GM18867 (cell line): Measurements from ENCODE around the gene HSD11B1.
A peak's percentile ranks its signal among the peaks of the same experiment; 100 is the strongest.

Source experiments
- ATAC-seq: cut with Tn5 transposase; IDR thresholded peaks from one replicate; pipeline ENCODE4 v1.9.1; 2021; ENCODE audit warnings: mild to moderate bottlenecking, moderate library complexity; ENCODE audit not compliant: unreplicated experiment

Gene HSD11B1

DNA sequence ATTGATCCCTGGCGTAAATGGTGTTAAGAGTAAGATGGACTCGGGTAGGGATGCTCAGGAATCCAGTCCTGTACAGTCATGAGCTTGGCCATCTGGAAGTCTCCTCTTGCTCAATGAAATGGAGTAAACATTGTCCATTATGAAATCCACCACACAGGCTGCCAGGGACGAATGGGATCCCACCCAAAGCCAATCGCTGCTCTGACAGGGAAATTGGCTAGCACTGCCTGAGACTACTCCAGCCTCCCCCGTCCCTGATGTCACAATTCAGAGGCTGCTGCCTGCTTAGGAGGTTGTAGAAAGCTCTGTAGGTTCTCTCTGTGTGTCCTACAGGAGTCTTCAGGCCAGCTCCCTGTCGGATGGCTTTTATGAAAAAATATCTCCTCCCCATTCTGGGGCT lies at the start of gene HSD11B1:
Gene HSD11B1 (plus strand): TSS at position 263 of the 400 bp plus-strand sequence. CDS start 97 bp downstream, at position 360.
- no peak for ATAC-seq

DNA sequence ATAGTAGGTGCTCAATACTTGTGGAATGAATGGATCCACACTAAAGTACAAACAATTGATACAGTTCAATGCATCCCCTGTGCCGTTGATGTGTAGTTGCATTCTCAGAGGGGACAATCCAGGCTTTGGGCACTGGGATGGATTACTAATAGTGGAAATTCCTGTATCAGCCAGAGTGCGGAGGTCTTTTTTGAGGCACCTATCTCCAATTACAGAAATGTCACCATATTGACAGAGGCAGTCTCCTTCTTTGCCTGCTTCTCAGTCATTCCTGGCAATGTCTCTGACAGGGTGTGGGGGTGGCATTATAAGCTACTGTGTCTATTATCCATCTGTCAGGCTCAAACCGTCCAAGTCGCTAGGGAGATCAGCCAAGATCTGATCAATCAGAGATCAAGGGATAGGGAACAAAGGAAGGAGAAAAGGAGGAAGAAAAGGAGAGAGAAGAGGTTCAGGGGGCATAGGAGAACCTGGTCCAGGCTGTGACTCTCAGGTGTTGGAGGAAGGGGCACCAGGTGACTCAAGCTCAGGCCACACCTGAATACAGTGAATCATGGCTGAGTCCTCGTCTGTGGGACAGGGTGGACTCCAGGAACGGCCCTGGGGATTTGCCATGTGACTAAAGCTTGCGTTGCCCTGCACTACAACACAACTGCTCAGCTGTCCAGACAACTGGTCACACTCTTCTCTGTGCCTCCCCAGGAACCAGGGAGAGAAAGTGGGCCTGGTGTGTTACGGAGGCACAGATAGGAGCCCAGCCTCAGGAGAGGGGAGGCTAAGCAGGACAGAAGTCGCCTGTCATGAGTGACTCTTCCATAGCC lies 49.0 kb upstream of the HSD11B1 start:
- ATAC-seq = no peak

DNA sequence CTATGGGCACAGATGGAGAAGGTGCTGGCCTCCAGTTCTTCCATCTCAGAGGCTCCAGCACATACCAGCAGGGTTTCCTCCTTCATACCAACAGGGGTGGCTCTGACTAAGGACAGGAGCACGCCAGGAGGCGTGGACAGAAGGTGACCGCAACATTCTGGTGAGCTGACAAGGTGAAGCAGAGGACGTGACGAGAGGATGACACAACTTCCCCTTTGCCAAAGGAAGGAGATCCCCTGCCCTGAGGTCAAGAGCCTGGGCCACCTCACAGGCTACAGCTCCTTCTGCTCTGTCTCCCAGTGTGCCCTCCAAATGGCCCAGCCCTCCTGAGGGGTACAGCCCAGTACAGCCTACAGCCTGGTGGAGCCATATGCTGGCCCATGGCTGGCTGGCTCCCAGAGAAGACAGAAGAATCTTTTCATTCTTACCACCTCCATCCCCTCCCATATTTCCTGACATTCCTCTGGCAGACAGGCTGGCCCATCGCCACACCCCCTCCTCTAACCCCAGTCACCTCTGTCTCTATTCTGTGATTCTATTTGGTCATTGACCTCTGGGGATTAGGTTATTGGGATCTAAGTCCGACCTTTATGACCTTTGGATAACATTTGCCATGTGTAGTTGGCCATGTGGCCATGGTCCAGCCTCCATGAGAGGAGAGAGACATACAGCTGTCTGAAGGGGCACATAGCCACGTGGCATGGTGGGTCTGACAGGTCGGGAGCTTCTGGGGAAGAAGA lies 47.3 kb upstream of the HSD11B1 start:
- peak; percentile 57 for ATAC-seq

DNA sequence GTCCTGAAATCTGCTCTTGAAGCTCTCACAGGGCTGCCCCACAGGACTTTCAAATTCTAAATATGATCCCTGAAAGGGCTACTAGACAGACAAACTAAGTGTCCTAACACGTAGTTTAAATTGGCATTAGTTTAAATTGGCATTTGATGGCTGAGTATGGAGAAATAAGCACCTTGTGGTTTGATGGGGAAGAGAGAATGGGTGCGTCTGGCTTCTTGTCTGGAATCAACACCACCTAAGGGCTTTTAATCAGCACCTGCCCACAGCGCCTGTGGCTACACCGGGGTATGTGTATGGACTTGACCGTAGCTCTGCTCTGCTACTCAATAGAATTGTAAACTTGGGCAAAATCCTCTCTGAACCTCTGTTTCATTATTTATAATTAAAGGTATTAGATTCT lies 46.7 kb upstream of the HSD11B1 start:
- ATAC-seq = no peak

DNA sequence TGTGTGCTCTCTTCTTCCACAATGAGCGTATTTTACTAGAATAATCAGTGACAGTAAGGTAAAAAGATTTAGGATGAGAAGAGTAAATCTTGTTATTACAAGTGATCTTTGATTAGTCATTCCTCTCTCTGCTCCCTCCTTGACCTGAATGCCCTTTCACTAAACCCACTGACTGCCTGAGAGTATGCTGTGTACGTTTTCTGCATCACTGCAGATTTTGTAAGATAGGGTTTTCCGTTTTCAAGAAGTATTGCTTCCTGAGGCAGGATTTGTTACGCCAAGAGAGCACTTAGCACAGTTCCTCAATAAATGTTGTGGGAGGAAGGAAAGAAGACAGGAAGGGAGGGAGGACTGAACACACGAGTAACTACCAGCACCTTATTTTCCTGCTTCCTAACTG lies 44.7 kb upstream of the HSD11B1 start:
- ATAC-seq = peak; percentile 82

DNA sequence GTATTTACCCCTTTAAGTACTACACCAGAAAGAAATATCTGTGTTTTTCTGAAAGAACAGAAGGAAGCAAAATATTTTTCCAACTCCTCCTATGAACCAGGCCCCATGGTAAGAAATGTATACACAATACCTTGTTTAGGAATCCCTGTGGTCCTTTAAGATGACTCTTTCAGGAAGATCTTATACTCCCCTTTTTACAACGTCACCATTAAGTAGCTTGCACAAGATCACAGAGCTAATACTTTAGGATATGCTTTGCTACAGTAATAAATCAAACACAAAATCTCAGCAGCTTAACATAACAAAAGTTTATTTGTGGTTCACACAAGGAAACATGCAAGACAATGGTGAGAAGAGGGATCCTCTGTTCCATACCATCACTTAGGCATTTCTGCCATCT lies 43.6 kb upstream of the HSD11B1 start:
- no peak for ATAC-seq

DNA sequence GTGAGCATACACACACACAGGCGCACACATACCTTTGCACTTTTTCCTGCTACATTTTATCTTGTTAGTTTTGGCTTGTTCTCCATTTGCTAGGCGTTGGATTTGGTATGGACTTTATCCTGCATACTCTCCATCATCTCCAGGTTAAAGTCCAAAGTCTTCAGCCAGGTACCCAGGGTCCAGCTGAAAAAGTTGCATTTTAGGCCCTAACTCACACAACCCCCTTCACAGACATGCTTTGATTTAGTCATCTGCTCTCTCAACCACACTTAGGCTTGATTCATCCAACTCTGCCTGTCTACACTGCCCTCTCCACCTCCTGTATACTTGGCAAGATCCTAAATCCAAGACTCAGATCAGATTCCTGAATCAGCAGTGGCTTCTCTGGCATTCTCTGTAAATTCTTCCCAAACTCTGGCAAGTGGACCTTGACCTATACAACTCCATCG lies 41.7 kb upstream of the HSD11B1 start:
- ATAC-seq = no peak

DNA sequence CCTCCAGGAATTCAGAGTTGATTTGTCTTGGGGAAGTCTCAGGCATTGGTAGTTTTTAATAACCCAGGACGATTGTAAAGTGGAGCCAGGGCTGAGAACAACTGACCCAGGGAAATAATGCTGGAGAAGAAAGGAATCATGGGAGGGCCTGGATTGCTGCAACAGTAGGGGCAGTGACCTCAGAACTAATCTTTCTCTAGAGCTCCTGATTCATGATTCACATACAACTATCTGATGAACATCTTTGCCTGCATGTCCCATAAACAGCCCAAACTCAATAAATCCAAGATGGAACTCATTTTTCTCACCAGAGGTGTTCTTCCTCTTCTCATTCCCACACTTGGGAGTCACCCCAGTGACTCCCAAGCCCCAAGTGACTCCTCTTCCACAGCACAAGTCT lies 37.5 kb upstream of the HSD11B1 start:
- ATAC-seq = no peak

DNA sequence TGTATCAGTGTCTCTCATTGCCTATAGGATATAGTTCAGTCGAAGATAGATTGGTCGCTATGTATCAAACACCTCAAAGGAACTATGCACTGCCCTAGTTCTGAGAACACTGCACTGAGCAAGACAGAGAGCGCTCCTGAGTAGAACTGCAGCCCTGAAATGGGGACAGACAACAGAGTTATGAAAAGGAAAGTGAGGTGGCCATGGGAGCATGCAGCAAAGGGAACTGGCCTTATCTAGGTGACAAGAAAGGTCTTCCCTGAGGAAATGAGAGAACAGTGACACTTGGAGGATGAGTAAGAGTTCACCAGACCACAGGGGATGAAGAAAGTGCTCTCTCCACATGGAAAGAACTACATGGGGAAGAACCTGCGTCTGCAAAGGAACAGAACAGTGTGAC lies 36.9 kb upstream of the HSD11B1 start:
- no peak for ATAC-seq

DNA sequence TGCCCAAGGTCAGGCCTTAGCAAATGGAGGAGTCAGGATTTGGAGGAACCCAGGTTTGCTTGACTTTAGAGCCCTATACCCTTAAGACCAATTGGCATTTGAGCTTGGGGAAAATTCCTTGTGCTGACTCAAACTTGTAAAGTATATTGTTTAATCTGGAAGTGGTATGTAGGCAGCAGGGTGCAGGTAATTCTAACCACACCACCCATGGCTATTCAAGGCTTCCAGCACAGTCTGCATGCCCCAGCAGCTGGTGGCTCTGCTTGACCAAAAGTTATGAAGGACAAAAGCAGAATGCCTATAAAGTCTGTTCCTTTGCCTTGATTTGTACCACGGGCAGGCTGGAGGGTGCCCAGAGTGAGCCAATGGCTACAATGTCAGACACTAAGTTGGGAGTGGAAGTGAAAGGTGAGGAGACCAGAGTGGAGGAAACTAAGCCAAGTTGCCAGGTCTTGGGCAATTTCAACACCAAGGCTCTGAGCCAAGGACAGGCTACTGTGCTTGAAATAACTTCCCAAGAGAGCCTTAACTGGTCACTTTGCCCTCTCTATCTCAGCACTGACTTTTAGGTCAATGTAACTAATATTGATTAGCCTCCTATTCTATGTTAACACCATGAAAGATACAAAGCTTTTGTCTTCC lies 34.1 kb upstream of the HSD11B1 start:
- ATAC-seq = no peak

DNA sequence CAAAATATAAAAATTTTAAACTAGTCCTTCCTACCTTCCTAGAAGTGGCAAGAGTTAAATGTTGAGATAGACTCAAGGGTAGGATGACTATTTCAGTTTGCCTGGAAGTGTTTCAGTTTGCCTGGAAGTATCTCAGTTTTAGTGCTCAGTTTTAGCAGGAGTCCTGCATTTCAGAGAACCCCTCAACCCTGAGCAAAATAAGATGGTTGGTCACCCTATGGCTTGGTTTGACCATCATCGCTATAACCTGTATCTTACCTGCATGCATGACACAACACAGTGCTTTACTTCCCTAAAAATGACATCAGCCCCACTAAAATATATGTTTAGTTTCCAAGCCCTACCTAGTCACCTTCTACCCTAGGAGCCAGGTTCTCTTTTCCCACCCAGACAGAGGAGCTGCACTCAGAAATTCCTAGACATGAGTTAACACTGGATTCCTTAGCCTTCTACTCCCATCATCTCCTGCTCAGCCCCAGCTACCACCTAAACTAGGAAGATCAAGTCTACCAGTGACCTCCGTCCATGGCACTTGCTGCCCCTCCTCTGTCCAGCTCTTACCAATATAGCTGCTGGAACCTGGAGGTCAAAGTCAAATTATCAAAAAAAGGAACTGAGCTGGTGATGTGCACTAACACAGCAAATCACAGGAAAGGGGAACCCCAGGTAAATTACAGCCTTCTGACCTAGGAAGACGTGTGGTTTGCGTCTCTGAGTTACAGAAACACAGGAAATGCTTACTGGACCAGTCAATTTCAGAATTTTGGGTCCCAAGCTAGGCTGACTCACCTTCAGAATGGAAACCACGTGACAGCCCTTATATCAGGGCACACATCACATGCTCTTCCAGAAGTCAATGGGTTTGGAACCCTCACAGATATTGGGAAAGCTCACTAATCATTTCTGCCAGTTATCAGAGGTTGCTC lies 31.7 kb upstream of the HSD11B1 start:
- peak; percentile 97 for ATAC-seq

DNA sequence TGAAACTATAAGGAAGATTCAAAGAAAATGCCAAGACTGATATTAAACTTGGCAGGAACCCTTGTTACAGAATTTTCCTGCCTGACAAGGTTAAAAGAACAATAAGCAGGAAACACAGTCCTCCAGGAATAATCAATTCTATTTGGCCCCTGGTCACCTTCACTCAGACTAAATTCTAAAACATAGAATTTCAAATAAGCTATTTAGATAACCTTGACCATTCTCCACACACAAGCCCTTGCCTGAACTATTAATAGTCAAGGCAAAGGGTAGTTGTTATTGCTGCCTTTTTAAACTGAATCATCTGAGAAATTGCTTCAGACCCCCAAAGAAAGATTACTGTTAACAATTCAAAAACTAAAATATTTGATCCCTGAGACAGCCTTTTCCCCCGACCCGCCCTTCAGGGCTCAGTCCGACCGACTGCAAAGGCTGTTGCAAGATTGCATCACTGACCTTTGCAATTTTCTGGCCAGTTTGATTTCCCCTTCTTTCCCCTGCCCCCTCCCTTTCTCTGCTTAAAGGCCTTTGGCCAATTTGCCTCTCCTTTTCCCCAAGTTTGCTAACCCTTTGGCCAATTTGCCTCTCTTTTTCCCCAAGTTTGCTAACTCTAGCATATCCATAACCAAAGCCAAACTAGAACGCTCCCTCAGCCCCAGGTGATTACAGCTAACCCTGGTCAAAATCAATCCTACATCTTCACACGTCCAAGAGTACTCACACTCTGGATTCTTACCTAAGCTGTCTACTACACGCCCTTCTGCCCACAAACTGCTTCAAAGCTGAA lies 30.8 kb upstream of the HSD11B1 start:
- ATAC-seq = no peak

DNA sequence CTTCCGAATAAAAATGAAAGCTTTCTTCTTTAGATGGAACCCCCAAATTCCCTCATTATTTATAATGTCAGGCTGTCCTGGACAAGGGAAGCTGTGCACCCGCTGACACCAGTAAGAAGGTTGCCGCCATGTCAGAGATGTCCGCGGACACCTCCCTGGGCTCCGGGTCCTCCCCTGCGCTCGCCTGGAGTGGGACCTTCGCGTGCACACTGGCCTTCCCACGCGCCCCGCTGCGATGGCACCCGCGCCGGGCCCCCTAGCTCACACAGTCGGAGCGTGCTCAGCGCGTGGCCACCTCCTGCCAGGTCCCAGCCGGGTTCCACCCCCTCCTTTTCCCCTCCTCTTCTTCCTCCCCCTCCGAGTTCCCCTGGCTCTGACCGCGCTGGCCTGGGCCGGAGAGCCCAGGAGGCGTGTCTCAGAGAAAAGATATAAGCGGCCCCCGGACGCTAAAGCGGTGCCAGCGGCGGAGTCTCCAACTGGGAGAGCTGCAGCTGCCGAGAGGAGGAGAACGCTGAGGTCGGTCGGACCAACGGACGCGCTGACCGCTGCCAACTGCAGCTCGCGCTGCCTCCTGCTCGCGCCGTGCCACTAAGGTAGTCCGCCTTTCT lies 29.6 kb upstream of the HSD11B1 start, which contains the start of gene G0S2:
Gene G0S2 (plus strand): TSS at position 456 of the 608 bp plus-strand sequence. CDS start 273 bp downstream, outside the sequence.
- no peak for ATAC-seq

DNA sequence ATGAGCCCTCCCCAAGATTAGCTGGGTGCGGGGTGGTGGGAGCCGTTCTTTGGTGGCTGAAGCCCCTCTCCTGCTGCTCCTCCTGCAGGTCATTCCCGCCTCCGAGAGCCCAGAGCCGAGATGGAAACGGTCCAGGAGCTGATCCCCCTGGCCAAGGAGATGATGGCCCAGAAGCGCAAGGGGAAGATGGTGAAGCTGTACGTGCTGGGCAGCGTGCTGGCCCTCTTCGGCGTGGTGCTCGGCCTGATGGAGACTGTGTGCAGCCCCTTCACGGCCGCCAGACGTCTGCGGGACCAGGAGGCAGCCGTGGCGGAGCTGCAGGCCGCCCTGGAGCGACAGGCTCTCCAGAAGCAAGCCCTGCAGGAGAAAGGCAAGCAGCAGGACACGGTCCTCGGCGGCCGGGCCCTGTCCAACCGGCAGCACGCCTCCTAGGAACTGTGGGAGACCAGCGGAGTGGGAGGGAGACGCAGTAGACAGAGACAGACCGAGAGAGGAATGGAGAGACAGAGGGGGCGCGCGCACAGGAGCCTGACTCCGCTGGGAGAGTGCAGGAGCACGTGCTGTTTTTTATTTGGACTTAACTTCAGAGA lies 29.0 kb upstream of the HSD11B1 start:
- no peak for ATAC-seq

DNA sequence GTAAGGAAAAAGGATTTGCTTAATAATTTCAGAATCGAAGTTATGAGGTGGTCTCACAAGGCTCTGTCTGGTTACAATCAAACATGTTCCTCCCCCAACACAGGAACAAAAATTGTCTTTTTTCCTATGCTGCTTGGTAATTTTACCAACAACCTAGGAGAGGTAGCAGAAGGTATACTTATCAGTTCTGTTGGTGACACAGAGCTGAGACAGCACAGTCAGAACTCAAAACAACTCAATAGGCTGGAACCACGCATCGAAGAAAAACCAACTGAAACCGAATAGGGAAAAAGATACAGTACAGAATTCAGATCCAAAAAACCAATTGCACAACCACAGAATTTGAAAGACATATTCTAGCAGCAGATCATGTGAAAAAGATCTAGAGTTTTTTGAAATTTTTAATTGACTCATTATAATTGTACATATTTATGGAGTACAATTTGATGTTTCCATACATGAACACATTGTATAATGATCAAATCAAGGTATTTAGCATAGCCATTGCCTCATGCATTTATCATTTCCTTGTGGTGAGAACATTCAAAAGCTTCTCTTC lies 25.6 kb upstream of the HSD11B1 start:
- no peak for ATAC-seq

DNA sequence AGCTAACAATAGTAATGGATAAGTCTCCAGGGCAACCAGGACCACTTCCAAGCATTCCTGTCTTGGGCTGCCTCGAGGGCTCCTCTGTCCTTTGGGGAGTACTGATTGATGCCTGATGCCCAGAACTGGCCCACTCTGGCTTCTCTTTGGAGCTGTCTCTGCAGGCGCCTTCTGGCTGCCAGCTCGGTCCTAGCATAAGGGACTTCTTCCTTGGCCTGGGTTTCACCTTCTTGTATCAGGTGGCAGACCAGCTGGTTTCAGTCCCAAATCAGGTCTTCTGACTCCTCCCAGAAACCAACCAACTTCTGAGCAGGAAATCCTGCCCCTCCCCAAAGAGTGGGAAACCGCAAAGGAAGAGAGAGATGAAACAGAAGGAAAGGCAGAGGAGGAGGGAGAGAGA lies 18.8 kb upstream of the HSD11B1 start:
- ATAC-seq = peak; percentile 41

DNA sequence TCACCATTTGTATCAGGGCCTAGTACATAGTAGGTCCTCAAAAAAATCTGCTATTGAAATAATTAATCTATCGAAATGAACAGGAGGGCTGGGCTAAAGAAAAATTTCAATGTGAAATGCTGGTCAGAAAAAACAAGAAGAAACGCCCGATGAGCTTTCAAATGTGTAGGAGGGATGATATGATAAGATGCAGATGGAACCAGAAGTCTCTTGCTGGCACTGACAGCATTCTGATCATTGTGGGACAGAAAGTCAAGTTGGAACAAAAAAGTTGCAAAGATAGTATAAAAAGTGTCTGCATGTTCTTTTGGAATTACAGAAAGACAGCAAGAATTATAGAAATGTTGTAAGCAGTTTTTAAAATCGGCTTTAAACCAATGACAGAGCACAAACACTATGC lies 18.3 kb upstream of the HSD11B1 start:
- ATAC-seq = no peak

DNA sequence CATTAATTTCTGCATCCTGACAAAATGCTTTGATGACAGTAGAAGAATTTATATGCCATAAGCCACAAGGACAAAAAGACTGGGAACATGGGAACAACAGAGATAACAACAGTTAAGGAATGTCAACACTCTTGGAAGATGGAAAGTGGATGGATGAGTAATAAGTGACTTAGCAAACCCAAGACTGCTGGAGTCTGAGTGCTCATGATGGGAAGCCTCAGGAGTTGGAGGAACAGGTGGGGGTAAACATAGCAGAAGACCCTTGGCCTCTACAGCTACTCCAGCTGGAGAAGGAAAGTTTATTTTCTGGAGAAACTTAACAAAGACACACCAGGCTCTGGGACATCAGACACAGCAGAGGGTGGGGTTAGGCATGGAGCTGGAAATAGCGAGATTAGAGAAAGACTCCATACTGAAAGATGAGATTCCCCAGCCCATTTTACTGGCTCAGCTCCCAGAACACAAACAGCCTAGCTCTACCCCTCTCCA lies 15.9 kb upstream of the HSD11B1 start:
- no peak for ATAC-seq
